ENCODE results near the gene IL36B.

IL36B gene

GRCh38 chr2:113075600-113075999 lies 22.9 kb upstream of the IL36B start:
- DNase-seq = no peak

- DNase-seq = no peak
Measured at GRCh38 chr2:113075030-113075429, 22.4 kb upstream of the IL36B start.

GRCh38 chr2:113073325-113073834 lies 20.7 kb upstream of the IL36B start:
- DNase-seq = no peak

- no peak for DNase-seq
Measured at GRCh38 chr2:113072584-113072983, 19.9 kb upstream of the IL36B start.

DNA sequence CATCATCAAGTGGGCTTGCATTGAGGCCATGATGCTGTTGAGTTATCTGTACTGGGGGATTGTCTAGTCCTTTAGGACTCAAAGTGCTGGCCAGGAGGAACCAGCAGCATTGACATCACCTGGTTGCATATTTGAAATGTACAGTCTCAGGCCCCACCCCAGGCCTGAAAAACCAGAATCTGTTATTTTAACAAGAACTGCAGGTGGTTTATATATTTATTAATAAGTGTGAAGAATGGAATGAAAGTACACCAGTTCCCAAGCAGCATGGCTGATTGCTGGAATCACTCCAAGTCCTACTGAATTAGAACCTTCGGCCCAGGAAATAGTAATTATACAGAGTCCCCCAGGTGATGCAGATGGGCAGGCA lies 17.9 kb upstream of the IL36B start:
- no peak for DNase-seq

DNA sequence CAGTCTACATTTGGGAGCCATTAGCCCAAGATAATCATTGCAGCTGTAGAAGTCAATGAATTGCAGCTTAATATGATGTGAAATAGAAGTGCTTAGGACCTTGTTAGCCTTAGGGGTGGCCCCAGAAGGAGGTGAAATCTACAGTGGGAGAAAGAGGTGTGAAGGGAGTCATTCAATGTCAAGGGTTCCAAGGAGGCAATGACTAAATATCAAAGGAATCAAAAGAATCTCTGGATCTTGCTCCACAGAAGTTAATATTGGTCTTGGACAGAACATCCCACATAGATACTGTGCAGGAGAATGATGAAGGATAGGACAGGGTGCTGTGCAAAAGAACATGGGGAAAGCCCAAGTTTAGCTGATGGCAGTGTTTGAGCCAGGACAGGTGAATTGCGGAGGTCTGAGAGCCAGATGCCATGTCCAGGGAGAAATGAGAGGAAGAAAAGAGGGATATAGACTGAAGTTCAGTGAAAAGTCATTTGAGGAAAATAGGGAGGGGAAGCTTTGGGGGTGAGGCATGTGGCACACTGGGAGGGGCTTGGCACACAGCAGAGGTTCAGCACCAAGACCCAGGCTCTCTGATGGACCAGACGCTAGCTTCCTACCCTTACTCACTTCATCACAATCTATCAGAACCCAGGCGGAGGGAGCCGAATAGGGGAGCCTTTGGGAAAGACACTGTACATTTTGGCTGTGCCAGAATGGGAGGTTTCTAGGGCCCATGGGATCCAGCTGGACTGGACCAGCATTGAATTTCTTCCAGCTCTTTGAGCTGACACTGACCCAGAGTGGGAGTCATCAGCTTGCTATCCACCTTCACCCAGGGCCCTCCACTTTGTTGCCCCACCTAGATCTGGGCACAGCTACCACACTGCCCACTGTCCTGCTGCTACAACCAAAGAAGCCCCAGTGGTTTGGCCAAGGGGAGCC lies 17.3 kb upstream of the IL36B start:
- no peak for DNase-seq

DNA sequence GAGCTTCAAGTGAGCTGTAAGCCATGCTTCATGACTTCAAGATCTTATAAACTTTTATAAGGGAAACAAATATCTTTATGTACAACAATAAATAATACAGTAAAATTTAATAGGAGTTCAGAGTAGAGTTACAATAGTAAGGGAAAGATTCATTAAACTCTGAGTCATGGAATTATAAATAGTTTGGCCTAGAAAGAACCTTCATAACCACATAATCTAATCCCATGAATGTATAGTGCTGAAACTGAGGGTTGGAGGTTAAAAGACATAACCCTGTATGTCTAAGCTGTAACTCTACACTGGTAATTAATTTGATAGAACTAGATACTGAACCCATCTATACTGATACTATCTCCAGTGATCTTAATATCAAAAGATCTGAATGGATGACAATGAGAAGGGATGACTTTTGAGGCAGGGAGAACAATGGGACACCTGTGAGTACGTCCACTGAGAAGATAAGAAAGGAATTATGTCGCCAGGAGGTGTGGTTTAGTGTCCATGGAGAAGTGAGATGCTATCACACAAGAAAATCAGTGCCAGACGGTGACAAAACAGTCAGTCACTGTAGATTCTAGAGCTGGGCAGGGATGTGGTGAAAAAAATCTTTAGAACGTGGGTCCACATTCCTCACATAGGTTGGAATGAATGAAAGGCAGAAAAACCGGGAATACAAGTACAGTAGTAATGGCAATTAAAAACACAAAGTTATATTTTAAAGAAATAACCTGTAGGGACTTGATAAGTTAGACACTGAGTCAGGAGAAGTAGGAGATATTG lies 16.2 kb upstream of the IL36B start:
- DNase-seq = no peak

GRCh38 chr2:113068249-113068648 lies 15.6 kb upstream of the IL36B start:
- DNase-seq = no peak

DNA sequence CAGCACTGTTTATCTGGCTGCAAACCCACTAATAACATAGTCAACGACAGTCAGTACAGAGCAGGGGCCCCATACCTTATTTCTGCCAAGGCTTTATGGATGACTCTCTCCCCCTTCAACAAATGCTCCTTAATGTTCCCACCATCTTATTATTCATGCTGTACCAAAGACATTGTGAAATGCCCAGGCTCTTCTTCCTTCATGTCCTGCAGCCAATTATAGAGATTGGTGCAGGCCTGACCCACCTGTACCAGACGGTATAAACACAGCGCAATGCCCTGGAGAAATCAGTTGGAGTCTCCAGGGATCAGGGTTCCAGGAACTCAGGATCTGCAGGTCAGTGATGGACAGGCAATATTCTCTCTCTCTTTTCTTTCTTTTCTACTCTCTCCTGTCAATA lies 15.0 kb upstream of the IL36B start, which contains the start of gene IL1F10:
TSS of gene IL1F10 (plus strand) at position 290 of the 400 bp plus-strand sequence. CDS start 4,769 bp downstream, outside the sequence.
- no peak for DNase-seq

DNA sequence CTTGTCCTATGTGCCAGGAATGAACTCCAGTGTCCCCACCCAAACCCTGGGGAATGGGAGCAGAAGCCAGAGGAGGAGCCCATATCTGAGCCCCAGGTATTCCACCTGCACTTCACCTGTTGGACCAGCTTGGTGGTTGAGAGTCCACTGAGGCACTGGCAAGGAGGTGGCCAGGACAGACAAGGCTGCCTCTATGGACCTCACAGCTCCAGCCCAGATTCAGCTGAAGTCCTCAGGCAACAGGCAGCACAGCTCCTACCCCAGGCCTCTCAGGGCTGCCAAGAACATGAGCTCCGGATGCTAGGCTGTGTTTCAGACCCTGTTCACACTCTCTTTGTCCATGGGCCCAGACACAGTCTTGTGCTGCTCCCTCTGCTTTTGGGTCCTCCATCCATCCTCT lies 12.2 kb upstream of the IL36B start:
- DNase-seq = no peak

- DNase-seq = no peak
Measured at GRCh38 chr2:113064281-113064680, 11.6 kb upstream of the IL36B start.

GRCh38 chr2:113061896-113062770 lies 9.5 kb upstream of the IL36B start:
- DNase-seq = no peak

DNA sequence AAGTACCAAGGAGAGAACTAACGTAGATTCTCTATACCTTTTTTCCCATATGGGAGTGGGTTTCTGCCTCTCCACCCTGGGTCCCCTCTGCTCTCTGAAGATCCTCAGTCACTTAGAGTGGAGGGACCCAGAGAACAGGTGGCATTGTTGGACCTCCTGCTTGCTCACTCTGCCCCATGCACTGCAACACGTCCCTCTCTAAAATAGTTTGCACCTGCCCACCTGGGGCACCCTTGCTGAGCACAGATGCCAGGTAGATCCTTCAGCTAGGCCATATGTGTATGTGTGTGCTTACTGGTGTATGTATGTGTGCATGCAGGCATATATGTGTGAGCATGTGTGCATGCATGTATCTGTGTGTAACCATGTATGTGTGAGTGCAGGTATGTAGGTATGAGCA lies 8.6 kb upstream of the IL36B start:
- no peak for DNase-seq

DNA sequence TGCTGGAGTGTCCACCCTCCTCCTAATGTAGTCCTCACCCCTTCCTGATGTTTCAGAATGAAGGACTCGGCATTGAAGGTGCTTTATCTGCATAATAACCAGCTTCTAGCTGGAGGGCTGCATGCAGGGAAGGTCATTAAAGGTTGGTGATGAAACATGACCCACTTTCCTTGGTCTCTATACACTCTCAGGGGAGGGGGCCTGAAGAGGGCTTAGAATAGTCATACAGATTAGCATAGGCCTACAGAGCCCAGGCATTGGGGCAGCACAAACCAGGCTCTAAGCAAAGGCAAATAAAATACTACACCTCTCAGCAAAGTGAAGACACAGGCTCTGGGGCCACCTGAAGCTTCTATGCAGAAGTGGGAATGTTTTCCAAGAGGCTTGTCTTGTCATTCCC lies 8.1 kb upstream of the IL36B start:
- no peak for DNase-seq

GRCh38 chr2:113060396-113060795 lies 7.7 kb upstream of the IL36B start:
- peak; percentile 80 to 83 (median 81) for DNase-seq

GRCh38 chr2:113058998-113059960 lies 6.6 kb upstream of the IL36B start, which contains the start of gene IL36RN:
Gene IL36RN (plus strand): TSS chr2:113059198. CDS start chr2:113059439, 241 bp downstream.
- no peak for DNase-seq

DNA sequence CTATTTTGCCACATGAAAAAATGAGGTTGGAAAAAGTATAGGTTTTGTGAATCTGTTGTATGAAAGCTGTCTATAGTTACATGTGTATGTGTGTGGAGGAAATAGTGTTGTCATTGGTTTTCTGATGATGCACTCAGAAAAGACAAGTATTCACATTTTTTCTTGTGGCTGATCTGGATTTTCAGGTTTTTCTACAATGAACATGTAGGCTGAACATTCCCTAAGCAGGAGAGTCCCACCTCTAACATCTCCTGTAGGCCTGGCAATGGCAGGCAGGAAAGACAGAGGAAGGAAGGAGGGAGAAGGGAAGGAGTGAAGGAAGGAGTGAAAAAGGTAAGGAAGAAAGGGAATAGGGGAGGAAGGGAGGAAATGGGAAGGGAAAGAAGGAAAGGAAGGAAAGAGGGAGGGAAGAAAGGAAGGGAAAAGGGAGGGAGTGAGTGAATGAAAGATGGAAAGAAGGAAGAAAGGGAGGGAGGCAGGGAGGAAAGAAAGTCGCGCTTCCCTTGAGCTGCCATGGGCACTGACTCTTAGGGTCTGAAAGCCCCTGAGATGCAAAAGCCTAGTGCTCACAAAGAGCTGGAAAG lies 5.8 kb upstream of the IL36B start:
- DNase-seq = no peak

GRCh38 chr2:113057117-113057516 lies 4.5 kb upstream of the IL36B start:
- DNase-seq = no peak

DNA sequence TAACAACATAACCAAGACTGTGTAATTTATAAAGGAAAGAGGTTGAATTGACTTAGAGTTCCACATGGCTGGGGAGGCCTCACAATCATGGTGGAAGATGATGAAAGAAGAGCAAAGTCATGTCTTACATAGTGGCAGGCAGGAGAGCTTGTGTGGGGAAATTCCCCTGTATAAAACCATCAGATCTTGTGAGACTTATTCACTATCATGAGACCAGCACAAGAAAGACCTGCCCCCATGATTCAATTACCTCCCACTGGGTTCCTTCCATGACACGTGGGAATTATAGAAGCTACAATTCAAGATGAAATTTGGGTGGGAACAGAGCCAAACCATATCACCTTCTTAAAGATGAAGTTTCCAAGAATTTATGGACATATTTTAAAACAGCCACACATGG lies 3.9 kb upstream of the IL36B start:
- peak; percentile 83 to 92 (median 86) for DNase-seq

GRCh38 chr2:113054066-113054465 lies 1.4 kb upstream of the IL36B start:
- peak; percentile 67 to 83 (median 71) for DNase-seq

DNA sequence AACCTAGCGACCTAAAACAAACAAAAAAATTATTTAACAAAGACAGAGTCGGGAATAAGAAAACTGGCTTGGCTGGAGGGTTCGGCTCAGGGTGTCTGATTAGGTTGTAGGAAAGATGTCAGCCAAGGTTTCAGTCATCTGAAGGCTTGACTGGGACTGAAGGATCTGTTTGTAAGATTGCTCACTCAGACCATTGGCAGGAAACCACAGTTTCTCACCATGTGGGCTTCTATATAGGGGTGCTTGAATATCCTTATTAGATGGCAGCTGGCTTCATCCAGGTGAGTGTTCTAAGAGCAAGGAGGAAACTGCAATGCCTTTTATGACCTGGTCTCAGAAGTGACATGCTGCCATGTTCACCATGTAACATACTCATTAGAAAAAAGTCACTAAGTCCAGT lies 999 bp upstream of the IL36B start:
- DNase-seq = no peak
